22Rv1 (cell line): ENCODE data around the gene ALPG.

Experiments used
- ZFX ChIP-seq: fragments of 450-650 bp; IDR thresholded peaks from 2 replicates; pipeline ENCODE4 v1.6.1; 2017; ENCODE audit warnings: antibody characterized with exemption, borderline replicate concordance
- TF ChIP-seq, protein P1 (sequence below): fragments of 450-650 bp; IDR thresholded peaks from 2 replicates; pipeline ENCODE4 v1.5.1; 2017; ENCODE audit warnings: mild to moderate bottlenecking

DNA sequence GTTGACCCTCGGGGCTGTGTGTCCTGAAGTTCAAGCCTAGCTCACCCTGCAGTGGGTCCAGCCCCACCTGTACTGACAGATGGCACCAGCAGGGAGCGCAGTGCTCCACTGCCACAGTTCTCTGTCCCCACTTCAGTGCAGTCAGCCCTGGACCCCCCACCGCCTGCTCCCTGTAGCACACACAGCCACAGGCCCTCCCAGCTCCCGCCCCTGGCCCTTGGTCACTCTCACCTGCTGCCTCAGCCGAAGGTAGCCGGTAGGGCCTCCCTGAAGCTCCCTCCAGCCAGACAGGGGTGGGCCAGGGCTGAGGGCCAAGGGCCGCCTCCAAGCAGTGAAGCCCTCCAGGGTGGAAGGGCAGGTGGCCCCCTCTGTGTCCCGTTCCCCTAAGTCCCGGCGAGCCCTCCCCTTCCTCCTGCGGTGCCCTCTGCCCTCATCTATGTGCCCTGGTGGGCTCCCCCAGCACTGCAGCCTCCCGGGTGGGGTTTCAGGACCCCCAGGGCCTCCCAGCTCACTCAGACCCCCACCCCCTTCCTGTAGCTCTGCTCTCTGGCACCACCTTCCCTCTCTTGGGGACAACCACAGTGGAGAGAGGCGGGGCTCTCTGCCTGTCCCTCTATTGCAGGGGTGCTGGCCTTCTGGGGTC is 38.9 kb upstream of the ALPG start:
- TF ChIP-seq, protein P1, sequence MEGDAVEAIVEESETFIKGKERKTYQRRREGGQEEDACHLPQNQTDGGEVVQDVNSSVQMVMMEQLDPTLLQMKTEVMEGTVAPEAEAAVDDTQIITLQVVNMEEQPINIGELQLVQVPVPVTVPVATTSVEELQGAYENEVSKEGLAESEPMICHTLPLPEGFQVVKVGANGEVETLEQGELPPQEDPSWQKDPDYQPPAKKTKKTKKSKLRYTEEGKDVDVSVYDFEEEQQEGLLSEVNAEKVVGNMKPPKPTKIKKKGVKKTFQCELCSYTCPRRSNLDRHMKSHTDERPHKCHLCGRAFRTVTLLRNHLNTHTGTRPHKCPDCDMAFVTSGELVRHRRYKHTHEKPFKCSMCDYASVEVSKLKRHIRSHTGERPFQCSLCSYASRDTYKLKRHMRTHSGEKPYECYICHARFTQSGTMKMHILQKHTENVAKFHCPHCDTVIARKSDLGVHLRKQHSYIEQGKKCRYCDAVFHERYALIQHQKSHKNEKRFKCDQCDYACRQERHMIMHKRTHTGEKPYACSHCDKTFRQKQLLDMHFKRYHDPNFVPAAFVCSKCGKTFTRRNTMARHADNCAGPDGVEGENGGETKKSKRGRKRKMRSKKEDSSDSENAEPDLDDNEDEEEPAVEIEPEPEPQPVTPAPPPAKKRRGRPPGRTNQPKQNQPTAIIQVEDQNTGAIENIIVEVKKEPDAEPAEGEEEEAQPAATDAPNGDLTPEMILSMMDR = peak; percentile 48
- TF ChIP-seq ZFX = no peak
